ENCODE measurements around the gene RUNX2.

The RUNX2 gene

GRCh38 chr6:45486736-45487135 lies 158.6 kb downstream of the RUNX2 start:
- ATAC-seq = no peak
- TF ChIP-seq ZNF70 (CRISPR knock-in tag; IDR thresholded peaks at IDR 0.05) (no peak), OSR1 (CRISPR knock-in tag; IDR thresholded peaks at IDR 0.05) (no peak), TCF4 (CRISPR knock-in tag; IDR thresholded peaks at IDR 0.05; ENCODE audit: borderline replicate concordance) (no peak), ESRRG (CRISPR knock-in tag; IDR thresholded peaks at IDR 0.05) (no peak), TOX (CRISPR knock-in tag; IDR thresholded peaks at IDR 0.05; ENCODE audit: borderline replicate concordance) (no peak), SNAI2 (CRISPR knock-in tag; IDR thresholded peaks at IDR 0.05) (no peak), GLIS3 (CRISPR knock-in tag; IDR thresholded peaks at IDR 0.05) (no peak), ISL1 (CRISPR knock-in tag; IDR thresholded peaks at IDR 0.05) (no peak), CREB5 (CRISPR knock-in tag; IDR thresholded peaks at IDR 0.05; ENCODE audit: low read depth) (no peak), ZC3H10 (CRISPR knock-in tag; IDR thresholded peaks at IDR 0.05) (no peak), RARB (CRISPR knock-in tag; IDR thresholded peaks at IDR 0.05) (no peak)
- TF ChIP-seq, protein P1, sequence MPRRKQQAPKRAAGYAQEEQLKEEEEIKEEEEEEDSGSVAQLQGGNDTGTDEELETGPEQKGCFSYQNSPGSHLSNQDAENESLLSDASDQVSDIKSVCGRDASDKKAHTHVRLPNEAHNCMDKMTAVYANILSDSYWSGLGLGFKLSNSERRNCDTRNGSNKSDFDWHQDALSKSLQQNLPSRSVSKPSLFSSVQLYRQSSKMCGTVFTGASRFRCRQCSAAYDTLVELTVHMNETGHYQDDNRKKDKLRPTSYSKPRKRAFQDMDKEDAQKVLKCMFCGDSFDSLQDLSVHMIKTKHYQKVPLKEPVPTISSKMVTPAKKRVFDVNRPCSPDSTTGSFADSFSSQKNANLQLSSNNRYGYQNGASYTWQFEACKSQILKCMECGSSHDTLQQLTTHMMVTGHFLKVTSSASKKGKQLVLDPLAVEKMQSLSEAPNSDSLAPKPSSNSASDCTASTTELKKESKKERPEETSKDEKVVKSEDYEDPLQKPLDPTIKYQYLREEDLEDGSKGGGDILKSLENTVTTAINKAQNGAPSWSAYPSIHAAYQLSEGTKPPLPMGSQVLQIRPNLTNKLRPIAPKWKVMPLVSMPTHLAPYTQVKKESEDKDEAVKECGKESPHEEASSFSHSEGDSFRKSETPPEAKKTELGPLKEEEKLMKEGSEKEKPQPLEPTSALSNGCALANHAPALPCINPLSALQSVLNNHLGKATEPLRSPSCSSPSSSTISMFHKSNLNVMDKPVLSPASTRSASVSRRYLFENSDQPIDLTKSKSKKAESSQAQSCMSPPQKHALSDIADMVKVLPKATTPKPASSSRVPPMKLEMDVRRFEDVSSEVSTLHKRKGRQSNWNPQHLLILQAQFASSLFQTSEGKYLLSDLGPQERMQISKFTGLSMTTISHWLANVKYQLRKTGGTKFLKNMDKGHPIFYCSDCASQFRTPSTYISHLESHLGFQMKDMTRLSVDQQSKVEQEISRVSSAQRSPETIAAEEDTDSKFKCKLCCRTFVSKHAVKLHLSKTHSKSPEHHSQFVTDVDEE (CRISPR knock-in tag; IDR thresholded peaks at IDR 0.05) = no peak
- TF ChIP-seq, protein P2, sequence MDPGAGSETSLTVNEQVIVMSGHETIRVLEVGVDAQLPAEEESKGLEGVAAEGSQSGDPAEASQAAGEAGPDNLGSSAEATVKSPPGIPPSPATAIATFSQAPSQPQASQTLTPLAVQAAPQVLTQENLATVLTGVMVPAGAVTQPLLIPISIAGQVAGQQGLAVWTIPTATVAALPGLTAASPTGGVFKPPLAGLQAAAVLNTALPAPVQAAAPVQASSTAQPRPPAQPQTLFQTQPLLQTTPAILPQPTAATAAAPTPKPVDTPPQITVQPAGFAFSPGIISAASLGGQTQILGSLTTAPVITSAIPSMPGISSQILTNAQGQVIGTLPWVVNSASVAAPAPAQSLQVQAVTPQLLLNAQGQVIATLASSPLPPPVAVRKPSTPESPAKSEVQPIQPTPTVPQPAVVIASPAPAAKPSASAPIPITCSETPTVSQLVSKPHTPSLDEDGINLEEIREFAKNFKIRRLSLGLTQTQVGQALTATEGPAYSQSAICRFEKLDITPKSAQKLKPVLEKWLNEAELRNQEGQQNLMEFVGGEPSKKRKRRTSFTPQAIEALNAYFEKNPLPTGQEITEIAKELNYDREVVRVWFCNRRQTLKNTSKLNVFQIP (CRISPR knock-in tag; IDR thresholded peaks at IDR 0.05; ENCODE audit: borderline replicate concordance, low read depth) = no peak

DNA sequence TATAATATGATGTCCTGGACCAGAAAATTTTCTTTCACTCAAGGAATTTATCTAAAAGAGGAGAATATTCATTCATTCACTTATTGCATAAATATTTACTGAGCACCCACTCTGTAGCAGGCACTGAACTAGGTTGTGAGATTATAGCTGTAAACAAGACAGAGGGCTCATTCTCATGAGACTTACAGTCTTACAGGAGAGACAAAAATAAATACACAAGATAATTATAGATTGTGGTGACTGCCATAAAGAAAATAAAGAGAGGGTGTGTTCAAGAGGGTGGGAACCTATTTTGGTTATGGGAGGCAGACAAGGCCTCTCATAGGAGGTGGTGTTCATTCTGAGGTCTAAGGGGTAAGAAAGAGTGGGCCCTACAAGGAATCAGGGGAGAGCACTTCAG lies 159.5 kb downstream of the RUNX2 start:
- TF ChIP-seq RARB (CRISPR knock-in tag; IDR thresholded peaks at IDR 0.05) = no peak
- no peak for TF ChIP-seq PPARA (CRISPR knock-in tag; IDR thresholded peaks at IDR 0.05; ENCODE audit: borderline replicate concordance)
- no peak for TF ChIP-seq TCF4 (CRISPR knock-in tag; IDR thresholded peaks at IDR 0.05; ENCODE audit: borderline replicate concordance)
- TF ChIP-seq ZNF565 (CRISPR knock-in tag; conservative IDR thresholded peaks at IDR 0.05; ENCODE audit: low read depth) = no peak
- no peak for TF ChIP-seq BACH2 (CRISPR knock-in tag; IDR thresholded peaks at IDR 0.05; ENCODE audit: borderline replicate concordance)
- no peak for TF ChIP-seq GLIS3 (CRISPR knock-in tag; IDR thresholded peaks at IDR 0.05)
- TF ChIP-seq ISL1 (CRISPR knock-in tag; IDR thresholded peaks at IDR 0.05) = no peak
- no peak for TF ChIP-seq ZNF8 (CRISPR knock-in tag; IDR thresholded peaks at IDR 0.05)
- no peak for TF ChIP-seq OSR1 (CRISPR knock-in tag; IDR thresholded peaks at IDR 0.05)
- TF ChIP-seq ZC3H10 (CRISPR knock-in tag; IDR thresholded peaks at IDR 0.05) = no peak
- TF ChIP-seq, protein P1 (CRISPR knock-in tag; IDR thresholded peaks at IDR 0.05) = no peak
- TF ChIP-seq ZNF70 (CRISPR knock-in tag; IDR thresholded peaks at IDR 0.05) = no peak
- no peak for TF ChIP-seq ZFP30 (CRISPR knock-in tag; IDR thresholded peaks at IDR 0.05)
- TF ChIP-seq ARNTL (CRISPR knock-in tag; IDR thresholded peaks at IDR 0.05; ENCODE audit: borderline replicate concordance, low read depth) = no peak
- no peak for ATAC-seq

DNA sequence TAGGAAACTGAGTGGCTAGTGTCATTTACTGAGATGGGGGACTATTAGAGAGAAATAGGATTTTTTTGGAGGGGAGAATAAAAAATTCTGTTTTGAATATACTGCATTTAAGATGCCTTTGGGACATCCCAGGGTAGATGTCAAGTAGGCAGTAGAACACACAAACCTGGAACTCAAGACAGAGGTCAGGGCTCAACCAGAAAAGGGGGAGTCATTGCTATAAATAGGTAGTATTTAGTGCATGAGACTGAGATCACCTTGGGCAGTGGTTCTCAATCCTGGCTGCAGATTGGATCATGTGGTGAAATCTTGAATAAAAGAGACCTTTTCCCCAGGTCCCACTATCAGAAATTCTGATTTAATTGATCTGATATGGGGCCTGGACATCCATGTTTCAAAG lies 160.1 kb downstream of the RUNX2 start:
- ATAC-seq = no peak
- TF ChIP-seq, protein P2 (CRISPR knock-in tag; IDR thresholded peaks at IDR 0.05; ENCODE audit: borderline replicate concordance, low read depth) = no peak
- TF ChIP-seq ZFP30 (CRISPR knock-in tag; IDR thresholded peaks at IDR 0.05) (no peak), RARB (CRISPR knock-in tag; IDR thresholded peaks at IDR 0.05) (no peak), OSR1 (CRISPR knock-in tag; IDR thresholded peaks at IDR 0.05) (no peak), ARNTL (CRISPR knock-in tag; IDR thresholded peaks at IDR 0.05; ENCODE audit: borderline replicate concordance, low read depth) (no peak), CSDC2 (CRISPR knock-in tag; IDR thresholded peaks at IDR 0.05) (no peak), CREB5 (CRISPR knock-in tag; IDR thresholded peaks at IDR 0.05; ENCODE audit: low read depth) (no peak), BACH2 (CRISPR knock-in tag; IDR thresholded peaks at IDR 0.05; ENCODE audit: borderline replicate concordance) (no peak), TOX (CRISPR knock-in tag; IDR thresholded peaks at IDR 0.05; ENCODE audit: borderline replicate concordance) (no peak), ZFP3 (CRISPR knock-in tag; IDR thresholded peaks at IDR 0.05) (no peak), ISL1 (CRISPR knock-in tag; IDR thresholded peaks at IDR 0.05) (no peak), SNAI2 (CRISPR knock-in tag; IDR thresholded peaks at IDR 0.05) (no peak)
- TF ChIP-seq, protein P1 (CRISPR knock-in tag; IDR thresholded peaks at IDR 0.05) = no peak
